Transverse colon (tissue), 4 donors: ENCODE data around the gene DUSP3. TPM values are rescaled to one million over a fixed set of nuclear protein-coding genes. Genes with fewer than 3 reads are reported as not detected.

ENCODE experiments used
- DNase-seq: peaks from one replicate; pipeline ENCODE4 v3.0.0-alpha.2; 2019
- H3K27ac ChIP-seq, 4 donors: fragments of 200-600 bp; sonication (generic); 2 replicates each; pipeline ENCODE4 v1.5.1; 2016 to 2018; ENCODE audit warnings: inconsistent platforms in 4 of 4
- H3K27me3 ChIP-seq: fragments of 200-600 bp; sonication (generic); 2 replicates; pipeline ENCODE4 v1.5.1; 2017; ENCODE audit warnings: inconsistent platforms
- H3K36me3 ChIP-seq, 4 donors: fragments of 200-600 bp; sonication (generic); 2 replicates each; pipeline ENCODE4 v1.5.1; 2017 to 2019; ENCODE audit warnings: inconsistent platforms in 4 of 4
- H3K4me1 ChIP-seq, 4 donors: fragments of 200-600 bp; sonication (generic); 2 replicates each; pipeline ENCODE4 v1.5.1; 2017 to 2020; ENCODE audit warnings: inconsistent platforms in 4 of 4
- H3K4me3 ChIP-seq, 4 donors: fragments of 200-600 bp; sonication (generic); 1 replicate in 1 of 4; 2 replicates in 3 of 4; pipeline versions ENCODE4 v1.5.1 to v1.6.1; 2017 to 2019; ENCODE audit warnings: inconsistent platforms in 4 of 4
- H3K9me3 ChIP-seq, 2 donors: fragments of 200-600 bp; sonication (generic); 2 replicates each; pipeline ENCODE4 v1.5.1; 2017 to 2019; ENCODE audit warnings: inconsistent platforms in 2 of 2
- CTCF ChIP-seq, 5 experiments: fragments of 200-600 bp in 3 of 5; fragments of 450-650 bp in 2 of 5; sonication (generic) in 3 of 5; IDR thresholded peaks; 1 replicate in 2 of 5; 2 replicates in 3 of 5; pipeline ENCODE4 v1.5.1; 2016 to 2017; ENCODE audit warnings: antibody characterized with exemption in 5 of 5, inconsistent platforms in 3 of 5, mild to moderate bottlenecking in 2 of 5, moderate library complexity in 1 of 5
- EP300 ChIP-seq: sonication (generic); formaldehyde crosslinking; IDR thresholded peaks from one replicate; pipeline ENCODE4 v1.6.1; 2017; ENCODE audit warnings: antibody characterized with exemption, low read depth
- POLR2A ChIP-seq: fragments of 450-650 bp; IDR thresholded peaks from one replicate; pipeline ENCODE4 v1.6.1; 2016; ENCODE audit warnings: antibody characterized with exemption, mild to moderate bottlenecking, moderate library complexity
- POLR2AphosphoS5 ChIP-seq, 3 donors: sonication (generic); formaldehyde crosslinking; IDR thresholded peaks; one replicate each; pipeline ENCODE4 v1.6.1; 2016; ENCODE audit warnings: antibody characterized with exemption in 3 of 3
- WGBS, 2 donors: methylation state at CpG; one replicate each; pipeline ENCODE4 v1.1.5; 2018; ENCODE audit warnings: low coverage in 1 of 2; 5-methylcytosine and 5-hydroxymethylcytosine counted together
- in situ Hi-C, 4 donors: fragments of 200-750 bp; cut with MboI; loops; one replicate each; pipeline versions ENCODE4 v1.15.0 to v1.15.1; 2017; ENCODE audit warnings: low sequenced_read_pairs in 3 of 4, low pct_ligation_motif_present in 1 of 4, low pct_unique_long_range_greater_than_20kb in 1 of 4
- intact Hi-C: fragments of 100-400 bp; cut with DNase I; formaldehyde crosslinking; loops from one replicate; pipeline ENCODE4 v1.15.1; 2023; ENCODE audit warnings: low total_unique reads
- total RNA-seq, 4 donors: library from RNA; depleted of rRNA; stranded (reverse); fragments of >200 nt; gene quantifications; one replicate each; pipeline ENCODE4 v1.1.0, GENCODE V29; 2016

DUSP3 gene
- total RNA-seq, 4 donors from 2014 or later: 52.7 to 145 (median 70.9) TPM

- Histone ChIP-seq H3K36me3 (no peaks in the 10 kb centered on the region), H3K9me3 (no peaks in the 10 kb centered on the region), H3K4me3 (no peak overlapping the region), H3K27me3 (peaks cover 24% of the 10 kb centered on the region), H3K27ac (no peak overlapping the region), H3K4me1 (peaks cover 0 to 10% (median 5%) of the 10 kb centered on the region in 4 donors)
- TF ChIP-seq POLR2A (no peak), CTCF (IDR thresholded peaks at IDR 0.05) (no peak), POLR2AphosphoS5 (IDR thresholded peaks at IDR 0.05) (no peak)
- in situ Hi-C loops (no loop called here), intact Hi-C loops (no loop called here)
- WGBS, 2 donors: 70% methylated on average over 5 of the region's 5 CpGs; no CpG with 5 or more reads in 1 of the 2 donors
- no peak for DNase-seq
Measured at GRCh38 chr17:43718544-43718943, 60.2 kb downstream of the DUSP3 start.

GRCh38 chr17:43717913-43718312 lies 60.9 kb downstream of the DUSP3 start:
- peaks cover 28% of the 10 kb centered on the region for H3K27me3 ChIP-seq
- intact Hi-C loops (no loop called here), in situ Hi-C loops (no loop called here)
- H3K36me3 ChIP-seq: no peaks in the 10 kb centered on the region
- no peak overlapping the region for H3K4me3 ChIP-seq
- no peak for TF ChIP-seq CTCF (IDR thresholded peaks at IDR 0.05)
- TF ChIP-seq EP300: no peak
- no peak for TF ChIP-seq POLR2AphosphoS5 (IDR thresholded peaks at IDR 0.05)
- H3K27ac ChIP-seq: no peak overlapping the region
- WGBS, 2 donors: 63 to 65% methylated on average over 5 to 6 of the region's 6 CpGs
- no peaks in the 10 kb centered on the region for H3K9me3 ChIP-seq
- no peak for DNase-seq
- H3K4me1 ChIP-seq: peaks cover 0 to 13% (median 9%) of the 10 kb centered on the region in 4 donors

Other genes starting within 250 kb of the DUSP3 start
- 1 to 10 TPM in 1 of 4 donors, under 1 TPM in 1, not detected in 2; 0.41 to 1.3 TPM for gene ETV4, start 232.6 kb downstream of the DUSP3 start, total RNA-seq
- gene MEOX1, start 117.1 kb downstream of the DUSP3 start, total RNA-seq: 1 to 10 TPM in 1 of 4 donors, under 1 TPM in 2, not detected in 1; 0.32 to 4.5 (median 0.96) TPM
- not detected for gene SOST, start 20.2 kb downstream of the DUSP3 start, total RNA-seq
- not detected for gene CFAP97D1, start 1.5 kb upstream of the DUSP3 start, total RNA-seq
- 10 to 100 TPM in 1 of 4 donors, 1 to 10 TPM in 3; 6.8 to 10.7 (median 7.5) TPM for gene MPP3, start 54.2 kb upstream of the DUSP3 start, total RNA-seq
- gene CD300LG, start 68.2 kb upstream of the DUSP3 start, total RNA-seq: 10 to 100 TPM in 1 of 4 donors, 1 to 10 TPM in 1, under 1 TPM in 1, not detected in 1; 0.55 to 44.5 (median 1.4) TPM
- 1 to 10 TPM; 3.4 to 4.9 (median 4.2) TPM for gene MPP2, start 128.6 kb upstream of the DUSP3 start, total RNA-seq
- gene PPY, start 163.5 kb upstream of the DUSP3 start, total RNA-seq: not detected
- 10 to 100 TPM in 3 of 4 donors, not detected in 1; 27.7 to 89.2 (median 52.1) TPM for gene PYY, start 175.0 kb upstream of the DUSP3 start, total RNA-seq
- gene NAGS, start 225.6 kb upstream of the DUSP3 start, total RNA-seq: 10 to 100 TPM in 2 of 4 donors, 1 to 10 TPM in 2; 3.0 to 46.3 (median 17.7) TPM
- gene TMEM101, start 236.0 kb upstream of the DUSP3 start, total RNA-seq: 10 to 100 TPM; 25.2 to 34.0 (median 27.7) TPM